Adipose tissue (tissue), 3 donors: Measurements from ENCODE around the gene SCGB2B2. TPM values are rescaled to one million over a fixed set of nuclear protein-coding genes. Genes with fewer than 3 reads are reported as not detected.

Experiments
- H3K27ac ChIP-seq: one replicate; pipeline ENCODE4 v1.5.1; 2013; ENCODE audit warnings: low read depth, low read length
- WGBS, 3 donors: extraction: QIAGEN DNeasy Blood & Tissue Kit; methylation state at CpG; one replicate each; pipeline ENCODE4 v1.1.7; 2013; 5-methylcytosine and 5-hydroxymethylcytosine counted together
- polyA plus RNA-seq, 3 donors: library from polyadenylated mRNA; stranded (reverse); fragments of 200-250 nt; gene quantifications; one replicate each; pipeline ENCODE4 v1.2.3, GENCODE V29; 2013
- donor health status: healthy with polysubstance abuse.
- donor health status: Bipolar disorder and iron deficiency.
- donor health status: healthy.

SCGB2B2 gene
- polyA plus RNA-seq, 3 donors, result 0.12 to 0.18 TPM; not detected in 1

- H3K27ac ChIP-seq, result no peak overlapping the region
- 48 to 81% (median 66%) methylated on average over 10 of the region's 10 CpGs for WGBS, 3 donors
These were observed 31.9 kb downstream of the SCGB2B2 start for GRCh38 chr19:34644991-34645461.

GRCh38 chr19:34642241-34642640 is 34.7 kb downstream of the SCGB2B2 start:
- 86 to 92% (median 88%) methylated on average over 4 of the region's 4 CpGs for WGBS, 3 donors
- no peak overlapping the region for H3K27ac ChIP-seq

- WGBS, 3 donors, result 20 to 23% (median 22%) methylated on average over 4 of the region's 4 CpGs
- H3K27ac ChIP-seq, result no peak overlapping the region
These were observed 37.4 kb downstream of the SCGB2B2 start for GRCh38 chr19:34639491-34640085.

DNA sequence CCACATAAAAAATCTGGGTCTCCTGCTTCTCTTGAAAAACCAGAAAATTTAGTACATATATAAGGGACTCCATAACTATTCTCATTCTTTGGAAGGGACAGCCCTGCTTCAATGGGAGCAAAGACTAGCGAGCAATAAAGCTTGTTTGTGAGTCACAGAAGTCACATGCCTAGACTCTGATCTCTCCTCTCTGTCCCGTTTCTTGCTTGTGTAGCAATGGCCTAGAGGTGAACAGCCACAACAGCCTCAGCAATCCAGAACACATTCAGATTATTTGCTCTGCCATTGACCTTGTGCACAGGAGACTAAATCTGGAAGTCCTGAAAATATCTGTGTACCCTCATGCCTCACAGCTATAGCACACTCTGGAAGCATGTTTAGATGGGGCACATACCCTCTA is 43.2 kb downstream of the SCGB2B2 start:
- 85 to 88% (median 86%) methylated on average over 2 of the region's 2 CpGs for WGBS, 3 donors
- H3K27ac ChIP-seq, result no peak overlapping the region

Other genes with a start within 250 kb of the SCGB2B2 start
- gene UBA2, start 248.8 kb downstream of the SCGB2B2 start, polyA plus RNA-seq, result 100 to 1,000 TPM in 1 of 3 donors, 10 to 100 TPM in 2; 39.2 to 112 (median 89.7) TPM
- 10 to 100 TPM in 2 of 3 donors, 1 to 10 TPM in 1; 2.7 to 21.0 (median 14.8) TPM for gene WTIP, start 195.4 kb downstream of the SCGB2B2 start, polyA plus RNA-seq
- gene ZNF302, start 519 bp upstream of the SCGB2B2 start, polyA plus RNA-seq, result 10 to 100 TPM; 11.4 to 16.8 (median 14.8) TPM
- gene ZNF181, start 57.1 kb upstream of the SCGB2B2 start, polyA plus RNA-seq, result 1 to 10 TPM; 8.0 to 9.9 (median 8.8) TPM
- 1 to 10 TPM; 2.9 to 6.0 (median 3.2) TPM for gene ZNF599, start 96.1 kb upstream of the SCGB2B2 start, polyA plus RNA-seq
- 1 to 10 TPM in 2 of 3 donors, under 1 TPM in 1; 0.76 to 1.7 (median 1.4) TPM for gene ZNF30, start 249.7 kb upstream of the SCGB2B2 start, polyA plus RNA-seq